Nucleus accumbens (tissue), 56 donors: Measurements from ENCODE around the gene S100A13.

Source experiments
- DNase-seq, 56 donors: peaks; one replicate each; lab custom pipeline; 2025; lab: John Stamatoyannopoulos, UW

The S100A13 gene

GRCh38 chr1:153628638-153629342 is 1.5 kb upstream of the S100A13 start:
- DNase-seq = peak in 5 of 56 donors; percentile 8 to 58 (median 28)

DNA sequence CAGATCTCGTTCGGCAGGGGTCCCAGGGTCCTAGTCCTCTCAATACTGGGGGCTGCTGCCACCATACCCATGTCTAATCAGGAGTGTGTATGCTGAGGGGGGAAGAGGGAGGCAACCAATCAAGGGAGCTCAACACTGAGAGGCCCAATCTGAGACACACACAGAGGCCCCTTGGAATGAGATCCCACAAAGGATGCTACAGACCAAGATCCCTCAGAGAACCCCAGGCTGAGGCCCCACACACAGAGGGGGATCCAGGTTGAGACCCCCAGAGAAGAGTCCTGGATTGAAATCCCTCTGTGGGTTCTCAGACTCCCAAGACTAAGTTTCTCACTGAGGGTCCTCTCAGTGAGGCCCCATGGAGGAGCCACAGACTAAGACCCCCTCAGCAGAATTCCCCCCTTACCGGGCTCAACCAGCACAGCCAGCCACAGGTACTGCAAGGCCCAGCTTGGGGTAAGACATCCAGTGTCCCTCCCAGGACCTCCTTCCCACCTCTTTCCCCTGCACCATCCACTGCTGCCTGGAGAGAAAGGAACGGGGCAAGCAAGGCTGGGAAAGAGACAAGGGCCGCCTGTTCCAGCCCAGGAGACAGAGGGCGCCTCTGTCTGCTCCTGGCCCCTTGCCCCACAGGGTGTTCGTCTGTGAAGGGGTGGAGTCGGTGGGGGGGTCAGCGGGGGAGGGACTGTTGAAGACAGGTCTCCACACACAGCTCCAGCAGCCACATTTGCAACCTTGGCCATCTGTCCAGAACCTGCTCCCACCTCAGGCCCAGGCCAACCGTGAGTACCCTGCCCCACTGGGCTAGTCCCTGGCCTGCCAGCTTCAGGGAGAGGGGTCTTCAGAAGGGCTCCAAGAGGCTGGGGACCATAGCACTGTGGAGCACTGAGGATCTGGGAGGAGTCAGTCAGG is 666 bp upstream of the S100A13 start, which contains the start of gene S100A1:
S100A1 (plus strand) TSS at position 720 of the 912 bp plus-strand sequence. CDS start 2,088 bp downstream, outside the sequence.
- DNase-seq = peak in 50 of 56 donors; percentile 18 to 86 (median 62)

- DNase-seq = no peak
Measured at GRCh38 chr1:153626477-153626903, 815 bp downstream of the S100A13 start.

DNA sequence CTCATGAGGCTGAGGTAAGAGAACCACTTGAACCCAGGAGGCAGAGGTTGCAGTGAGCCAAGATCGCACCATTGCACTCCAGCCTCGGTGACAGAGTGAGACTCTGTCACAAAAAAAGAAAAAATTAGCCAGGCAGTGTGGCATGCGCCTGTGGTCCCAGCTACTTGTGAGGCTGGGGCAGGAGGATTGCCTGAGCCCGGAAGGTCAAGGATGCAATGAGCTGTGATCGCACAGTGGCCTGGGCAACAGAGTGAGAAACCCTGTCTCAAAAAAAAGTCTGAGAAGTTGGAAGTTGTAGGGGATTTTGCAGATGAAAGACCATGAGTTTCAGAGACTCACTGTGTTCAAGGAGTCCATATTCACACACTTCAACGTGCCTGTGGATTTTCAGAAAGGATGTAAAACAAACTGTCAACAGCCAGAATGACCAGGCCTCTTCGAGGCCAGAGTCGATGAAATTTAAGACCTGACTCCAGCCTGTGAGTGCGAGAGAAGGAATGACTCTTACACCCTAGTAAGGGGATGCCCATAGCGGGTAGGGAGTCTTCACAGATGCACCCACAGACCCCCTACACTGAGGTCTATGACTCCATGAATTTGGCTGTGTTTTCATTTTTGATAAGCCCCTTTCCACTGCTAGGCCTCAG is 2.2 kb downstream of the S100A13 start:
- DNase-seq = no peak

GRCh38 chr1:153623101-153623500 is 4.2 kb downstream of the S100A13 start:
- peak in 1 of 56 donors; percentile 10 for DNase-seq

DNA sequence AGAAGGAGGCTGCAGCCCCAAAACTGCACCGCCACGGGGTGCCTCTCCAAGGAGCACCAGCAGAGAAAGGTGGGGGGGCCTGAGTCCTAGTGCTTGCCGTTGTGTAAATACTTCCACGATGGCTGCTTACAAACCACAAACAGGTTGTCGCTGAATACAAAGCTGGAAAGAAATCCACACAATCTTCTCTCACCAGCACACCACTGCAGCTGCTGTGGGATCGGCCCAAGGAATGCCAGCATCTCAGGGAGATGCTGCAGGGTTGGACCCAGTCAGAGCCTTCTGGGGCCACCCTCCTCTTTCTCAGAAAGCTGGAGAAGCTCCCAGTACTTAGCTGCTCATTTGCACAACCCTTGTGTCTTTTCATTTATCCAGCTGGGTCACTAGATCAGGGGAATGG is 8.1 kb downstream of the S100A13 start:
- no peak for DNase-seq

DNA sequence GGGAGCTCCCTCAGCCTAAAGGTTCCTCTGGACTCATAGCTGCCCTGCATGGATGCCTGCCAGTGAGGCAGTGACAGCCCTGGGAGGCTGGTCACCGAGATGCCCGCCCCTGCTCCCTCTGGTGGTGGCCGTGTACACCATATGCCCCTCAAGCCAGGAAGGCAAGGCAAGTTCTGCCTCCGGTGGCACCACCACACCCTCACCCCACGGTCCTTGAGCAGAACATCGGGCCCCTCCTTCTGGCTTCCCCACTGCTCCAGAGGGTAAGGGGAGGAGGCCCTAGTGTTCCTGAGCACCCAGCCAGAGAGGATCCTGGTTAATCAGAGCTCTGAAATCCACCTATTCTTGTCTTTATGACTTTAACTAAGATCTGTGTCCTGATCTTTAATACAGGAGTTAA is 9.6 kb downstream of the S100A13 start:
- peak in 21 of 56 donors; percentile 9 to 72 (median 27) for DNase-seq

DNA sequence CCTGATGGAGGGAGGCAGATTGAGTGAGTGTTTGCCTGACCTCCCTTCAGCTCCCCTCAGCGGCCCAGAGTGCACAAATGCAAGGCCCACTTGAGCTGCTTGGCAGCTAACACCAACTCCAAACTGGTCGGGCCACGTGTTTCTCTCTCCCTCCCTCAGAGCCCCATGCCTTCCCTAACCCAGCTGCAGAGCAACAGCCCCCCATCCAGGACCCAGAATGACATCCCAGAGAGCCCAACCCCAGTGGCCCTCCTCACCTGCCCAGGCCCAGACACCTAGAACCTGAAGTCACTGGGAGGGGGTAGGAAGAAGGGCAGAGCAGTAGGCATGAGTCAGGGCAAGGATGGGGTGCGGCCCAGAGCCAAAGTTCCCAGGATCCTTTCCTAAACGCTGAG is 10.4 kb downstream of the S100A13 start:
- peak in 4 of 56 donors; percentile 19 to 34 (median 28) for DNase-seq

DNA sequence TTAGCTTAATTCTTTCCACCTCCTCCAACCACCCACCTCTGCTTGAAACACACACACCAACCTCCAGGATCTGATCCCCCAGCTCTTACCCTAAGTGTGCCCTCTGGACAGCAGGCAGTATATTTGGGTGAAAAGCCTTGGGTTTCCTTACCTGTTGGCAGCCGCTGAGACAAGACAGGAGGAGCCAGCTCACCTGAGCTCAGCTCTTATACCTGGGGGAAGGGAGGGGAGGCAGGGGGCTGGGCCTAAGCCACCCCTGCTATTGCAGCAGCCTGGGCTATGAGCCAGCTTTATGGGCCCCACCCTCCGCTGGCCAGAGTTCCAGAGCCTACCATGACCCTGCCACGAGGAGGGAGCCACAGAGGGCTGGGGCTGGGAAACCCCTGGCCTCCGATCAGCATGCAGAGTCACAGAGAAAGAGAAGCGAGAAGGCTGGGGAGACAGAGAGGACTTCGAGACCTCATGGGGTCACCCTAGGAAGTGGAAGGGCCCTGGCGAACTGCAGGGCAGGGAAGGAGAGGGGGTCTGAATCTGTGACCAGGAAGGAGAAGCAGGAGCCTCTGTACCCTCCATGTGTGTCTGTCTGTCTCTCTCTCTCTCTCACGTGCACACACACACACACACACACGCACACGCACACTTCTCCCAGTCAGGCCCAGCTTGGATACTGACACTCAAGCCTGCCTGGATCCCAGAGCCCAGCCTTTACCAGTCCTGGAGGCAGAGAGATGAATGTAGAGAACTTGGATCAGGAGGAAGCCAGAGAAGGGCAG is 11.0 kb downstream of the S100A13 start, which contains the start of gene S100A14:
S100A14 (minus strand) TSS at position 182 of the 773 bp plus-strand sequence. CDS start 467 bp downstream, outside the sequence.
- no peak for DNase-seq

DNA sequence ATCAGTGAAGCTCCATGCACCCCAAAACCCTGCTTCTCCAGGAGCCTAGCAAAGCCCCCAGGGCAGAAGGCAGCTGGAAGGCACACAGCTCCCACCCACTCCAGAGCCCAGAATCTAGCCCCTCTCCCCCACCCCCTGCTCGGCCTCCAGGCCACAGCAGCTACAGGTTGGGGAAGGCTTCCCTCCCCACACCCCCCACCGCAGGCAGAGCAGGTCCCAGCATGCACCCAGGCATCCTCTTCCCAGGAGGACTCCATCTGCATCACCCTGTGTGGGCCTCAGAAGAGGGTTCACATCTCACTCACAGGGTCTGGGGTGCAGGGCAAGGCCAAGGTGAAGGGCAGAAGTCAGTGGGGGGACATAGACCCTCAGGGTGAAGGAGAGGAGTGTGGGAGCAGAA is 11.9 kb downstream of the S100A13 start:
- no peak for DNase-seq

- no peak for DNase-seq
Measured at GRCh38 chr1:153614906-153615305, 12.4 kb downstream of the S100A13 start.

- DNase-seq = no peak
Measured at GRCh38 chr1:153614189-153614900, 13.0 kb downstream of the S100A13 start.

GRCh38 chr1:153613406-153613805 is 13.9 kb downstream of the S100A13 start:
- no peak for DNase-seq

- DNase-seq = peak in 23 of 56 donors; percentile 11 to 65 (median 26)
Measured at GRCh38 chr1:153612755-153613331, 14.5 kb downstream of the S100A13 start, which contains the start of gene S100A16. Gene S100A16, minus strand, starts transcription at chr1:153613137. Its CDS starts 4,986 bp downstream, at chr1:153608151.

- peak in 2 of 56 donors; percentile 19 to 25 for DNase-seq
Measured at GRCh38 chr1:153612111-153612754, 15.1 kb downstream of the S100A13 start.

GRCh38 chr1:153611356-153611755 is 15.9 kb downstream of the S100A13 start:
- no peak for DNase-seq

- DNase-seq = no peak
Measured at GRCh38 chr1:153610811-153611301, 16.4 kb downstream of the S100A13 start.

GRCh38 chr1:153610334-153610733 is 17.0 kb downstream of the S100A13 start:
- no peak for DNase-seq
